Thoracic aorta (tissue), 2 donors: ENCODE measurements around the gene HOXB4. TPM values are rescaled to one million over a fixed set of nuclear protein-coding genes. Genes with fewer than 3 reads are reported as not detected.

Experiments
- ATAC-seq: fragments of 150-250 bp; one replicate; pipeline ENCODE4 v1.8.0; 2017; ENCODE audit warnings: low read depth; ENCODE audit not compliant: insufficient number of reproducible peaks, low FRiP score
- DNase-seq: peaks from one replicate; pipeline ENCODE4 v3.0.0-alpha.2; 2020; ENCODE audit warnings: low spot score
- H3K27ac ChIP-seq, 2 donors: fragments of 200-600 bp; sonication (generic); 1 replicate in 1 of 2; 2 replicates in 1 of 2; pipeline ENCODE4 v1.5.1; 2016; ENCODE audit warnings: mild to moderate bottlenecking in 2 of 2, moderate library complexity in 2 of 2
- H3K27me3 ChIP-seq: fragments of 200-600 bp; sonication (generic); replicated peaks from 2 replicates; pipeline ENCODE4 v1.6.0; 2016; ENCODE audit warnings: mild to moderate bottlenecking; ENCODE audit not compliant: insufficient read depth
- H3K36me3 ChIP-seq: fragments of 200-600 bp; sonication (generic); one replicate; pipeline ENCODE4 v1.5.1; 2016
- H3K4me1 ChIP-seq, 2 donors: fragments of 200-600 bp; sonication (generic); 1 replicate in 1 of 2; 2 replicates in 1 of 2; pipeline versions ENCODE4 v1.5.1 to v1.6.0; 2016; ENCODE audit warnings: low read depth in 2 of 2, mild to moderate bottlenecking in 1 of 2; ENCODE audit not compliant: control insufficient read depth in 1 of 2
- H3K4me3 ChIP-seq: fragments of 200-600 bp; sonication (generic); 2 replicates; pipeline ENCODE4 v1.5.1; 2016; ENCODE audit warnings: mild to moderate bottlenecking
- H3K9me3 ChIP-seq: fragments of 200-600 bp; sonication (generic); 2 replicates; pipeline ENCODE4 v1.5.1; 2016
- CTCF ChIP-seq: fragments of 200-600 bp; sonication (generic); IDR thresholded peaks from one replicate; pipeline ENCODE4 v1.5.1; 2019; ENCODE audit warnings: antibody characterized with exemption
- total RNA-seq, 2 donors: library from RNA; depleted of rRNA; stranded (reverse); fragments of >200 nt; gene quantifications; one replicate each; pipeline versions ENCODE4 v1.1.0 to v1.2.3, GENCODE V29; 2016

The HOXB4 gene
- 10 to 100 TPM in 1 of 2 donors, 1 to 10 TPM in 1; 6.2 to 11.5 TPM for total RNA-seq

- Histone ChIP-seq H3K27me3 (no peaks in the 10 kb centered on the region), H3K9me3 (no peaks in the 10 kb centered on the region), H3K36me3 (no peaks in the 10 kb centered on the region), H3K4me3 (peak within 1 kb of the TSS; percentile 72), H3K27ac (peak within 1 kb of the TSS; percentile 89 to 97), H3K4me1 (peaks cover 20 to 57% of the 10 kb centered on the region in 2 donors)
- ATAC-seq, result no peak
- DNase-seq, result peak; percentile 64
- no peak for TF ChIP-seq CTCF
These were observed at the start of gene HOXB4 for GRCh38 chr17:48577946-48578615. TSS of gene HOXB4 (minus strand) at chr17:48578350. CDS start at chr17:48578319, 31 bp downstream.

- Histone ChIP-seq H3K27me3 (peaks cover 28% of the 10 kb centered on the region), H3K36me3 (no peaks in the 10 kb centered on the region), H3K27ac (no peak overlapping the region), H3K9me3 (no peaks in the 10 kb centered on the region), H3K4me1 (peaks cover 18 to 20% of the 10 kb centered on the region in 2 donors), H3K4me3 (no peak overlapping the region)
- TF ChIP-seq CTCF, result no peak
- ATAC-seq (no peak), DNase-seq (no peak)
These were observed 49.0 kb upstream of the HOXB4 start for GRCh38 chr17:48627118-48627597.

- no peak for ATAC-seq
- Histone ChIP-seq H3K9me3 (no peaks in the 10 kb centered on the region), H3K27me3 (peaks cover 28% of the 10 kb centered on the region), H3K36me3 (no peaks in the 10 kb centered on the region), H3K27ac (no peak within 1 kb of the TSS), H3K4me1 (peaks cover 18 to 20% of the 10 kb centered on the region in 2 donors), H3K4me3 (peak within 1 kb of the TSS; percentile 62)
- no peak for DNase-seq
- no peak for TF ChIP-seq CTCF
These were observed 48.3 kb upstream of the HOXB4 start, which contains the start of gene HOXB9 for GRCh38 chr17:48626245-48627117. TSS of gene HOXB9 (minus strand) at chr17:48626358. CDS start at chr17:48626269, 89 bp downstream.

- H3K27ac ChIP-seq, result no peak overlapping the region
- peaks cover 26% of the 10 kb centered on the region for H3K27me3 ChIP-seq
These were observed 47.5 kb upstream of the HOXB4 start for GRCh38 chr17:48625495-48626244.

More at GRCh38 chr17:48625495-48626244, 47.5 kb upstream of the HOXB4 start:
- TF ChIP-seq CTCF, result no peak
- peak overlapping the region; percentile 62 for H3K4me3 ChIP-seq
- peaks cover 18 to 20% of the 10 kb centered on the region in 2 donors for H3K4me1 ChIP-seq
- no peaks in the 10 kb centered on the region for H3K9me3 ChIP-seq
- no peaks in the 10 kb centered on the region for H3K36me3 ChIP-seq
- DNase-seq (no peak), ATAC-seq (no peak)
